Right renal cortex interstitium (tissue), 3 donors: ENCODE measurements around the gene FBXO2. TPM values are rescaled to one million over a fixed set of nuclear protein-coding genes. Genes with fewer than 3 reads are reported as not detected.
"Not testable (repeated sequence)": the region's sequence is repeated elsewhere in the genome, so short reads cannot be mapped to it uniquely, and the experiment has no call there.

ENCODE experiments used
- DNase-seq, 3 donors: peaks; one replicate each; pipeline ENCODE4 v3.0.0-alpha.2; 2013; ENCODE audit warnings: low read depth in 3 of 3, low spot score in 2 of 3
- polyA plus RNA-seq, 3 donors: library from polyadenylated mRNA; unstranded; fragments of 120-200 nt; gene quantifications; one replicate each; pipeline ENCODE4 v1.2.1, GENCODE V29; 2013; ENCODE audit not compliant: insufficient read length in 3 of 3

The FBXO2 gene
- polyA plus RNA-seq, 3 donors = 1.0 to 1.2 (median 1.1) TPM

DNA sequence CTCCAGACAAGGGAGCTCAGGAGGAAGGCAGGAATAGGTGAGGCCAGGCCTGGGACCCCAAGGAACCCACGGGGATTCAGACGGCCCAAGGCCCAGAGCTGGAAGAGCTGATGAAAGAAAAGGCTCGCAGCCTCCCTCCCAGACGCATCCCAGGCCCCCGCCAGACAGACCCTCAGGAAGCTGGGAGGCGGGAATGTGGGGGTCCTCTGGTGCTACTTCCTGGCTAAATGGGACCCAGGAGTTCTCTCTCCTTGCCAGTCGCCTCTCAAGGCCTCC, 430 bp downstream of the FBXO2 start:
- DNase-seq = no peak

- no peak for DNase-seq
These were observed 948 bp downstream of the FBXO2 start for GRCh38 chr1:11653101-11653860.

- DNase-seq = no peak
These were observed 1.9 kb downstream of the FBXO2 start for GRCh38 chr1:11652203-11652780.

- no peak for DNase-seq
These were observed 3.2 kb downstream of the FBXO2 start for GRCh38 chr1:11651017-11651416.

- DNase-seq = no peak
These were observed 3.8 kb downstream of the FBXO2 start for GRCh38 chr1:11650331-11650991.

DNA sequence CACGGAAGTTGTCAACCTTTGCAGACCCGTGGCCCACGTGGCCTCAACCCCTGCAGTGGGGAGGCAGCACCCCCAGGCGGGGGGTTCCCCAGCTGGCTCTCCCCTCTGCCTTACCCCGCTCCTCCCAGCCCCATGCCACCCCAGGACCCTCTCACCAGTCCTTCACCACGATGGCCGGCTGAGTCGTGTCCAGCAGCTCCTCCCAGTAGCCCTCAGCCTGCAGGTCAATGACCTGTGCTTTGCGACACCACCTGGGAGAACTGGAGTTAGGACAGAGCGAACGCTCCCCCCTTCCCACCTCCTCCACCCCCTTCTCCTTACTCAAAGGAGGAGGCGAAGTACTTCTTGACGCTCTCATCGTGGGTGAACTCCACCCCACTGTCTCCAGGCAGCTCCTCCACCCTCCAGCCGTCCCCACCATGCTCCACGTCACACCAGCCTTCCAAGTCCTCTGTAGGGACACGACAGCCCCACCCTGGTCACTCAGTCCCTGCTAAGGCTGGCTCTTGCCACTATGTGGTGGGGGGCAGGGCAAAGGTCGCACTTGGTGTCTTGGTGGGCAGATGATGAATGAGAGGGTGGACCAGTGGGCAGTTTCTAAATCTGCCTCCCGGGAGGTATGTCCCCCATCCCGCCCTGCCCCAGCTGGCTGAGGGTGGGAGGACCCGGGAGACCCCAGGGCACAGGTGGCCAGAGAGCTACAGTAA, 4.5 kb downstream of the FBXO2 start:
- DNase-seq = no peak

GRCh38 chr1:11649237-11649623, 5.0 kb downstream of the FBXO2 start:
- DNase-seq = no peak

GRCh38 chr1:11648732-11649158, 5.5 kb downstream of the FBXO2 start:
- no peak for DNase-seq

GRCh38 chr1:11648039-11648438, 6.2 kb downstream of the FBXO2 start:
- DNase-seq = no peak

DNA sequence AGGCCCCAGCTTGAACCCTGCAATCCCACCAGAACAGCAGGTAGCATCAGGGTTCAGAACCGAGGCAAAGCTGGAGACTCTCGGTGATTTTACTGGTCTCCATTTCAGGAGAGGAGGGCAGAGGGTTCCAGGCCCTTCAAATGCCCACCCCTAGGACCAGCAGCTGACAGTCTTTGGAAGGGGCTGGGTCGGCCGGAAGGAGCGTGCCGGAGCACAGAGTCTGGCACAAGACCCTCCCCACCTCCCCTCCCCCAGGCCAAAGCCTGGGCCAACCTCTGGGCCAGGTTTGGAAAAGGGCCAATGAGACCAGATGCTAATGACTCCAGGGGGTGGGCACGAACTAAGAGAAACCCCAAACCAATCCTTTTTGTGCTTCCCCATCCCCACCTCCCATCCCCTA, 6.9 kb downstream of the FBXO2 start:
- no peak for DNase-seq

GRCh38 chr1:11646317-11646716, 7.9 kb downstream of the FBXO2 start:
- no peak for DNase-seq

DNA sequence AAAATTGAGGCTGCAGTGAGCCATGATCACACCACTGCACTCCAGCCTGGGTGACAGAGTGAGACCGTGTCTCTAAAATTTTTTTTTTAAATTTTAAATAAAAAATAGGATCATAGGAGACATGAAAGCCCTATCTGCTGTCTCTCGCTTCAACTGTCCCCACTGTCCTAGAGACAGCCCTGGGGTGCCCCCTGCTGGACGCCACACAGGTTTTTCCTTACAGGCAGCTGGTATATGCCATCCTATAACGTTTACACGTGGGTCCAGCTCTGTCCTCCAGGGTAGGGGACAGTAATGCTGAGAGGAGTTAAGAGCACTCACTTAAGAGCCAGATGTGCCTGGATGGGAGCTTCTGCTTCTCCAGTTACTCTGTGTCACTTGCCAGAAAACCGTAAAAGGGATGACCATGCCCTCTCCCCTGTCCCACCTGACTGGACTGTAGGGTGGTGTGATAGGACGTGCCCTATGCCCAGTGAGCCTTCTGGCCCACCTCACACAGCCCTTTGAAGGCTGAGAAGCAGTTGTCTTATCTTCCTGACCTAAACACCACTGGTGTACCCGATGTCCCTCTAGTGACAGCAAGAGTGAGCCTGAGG, 8.5 kb downstream of the FBXO2 start:
- no peak for DNase-seq

- DNase-seq = no peak
These were observed 9.0 kb downstream of the FBXO2 start for GRCh38 chr1:11645270-11645669.

DNA sequence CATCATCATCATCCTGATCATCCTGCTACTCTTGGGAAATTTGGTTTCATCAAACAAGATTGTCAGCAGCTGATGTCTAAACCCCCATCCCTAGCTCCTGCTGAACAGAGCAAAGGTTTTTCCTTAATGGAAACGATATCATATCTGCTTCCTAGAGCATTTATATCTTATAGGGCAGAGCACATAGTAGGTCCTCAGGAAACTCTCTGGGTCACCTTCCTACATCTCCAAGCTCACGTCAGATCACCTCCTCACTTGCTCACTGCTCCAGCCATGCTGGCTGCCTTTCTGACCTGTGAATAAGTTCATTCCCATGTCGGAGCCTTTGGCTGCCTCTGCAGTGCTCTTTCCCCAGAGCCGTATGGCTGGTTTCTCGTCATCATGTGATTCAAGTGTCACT, 10.4 kb downstream of the FBXO2 start:
- DNase-seq = no peak

DNA sequence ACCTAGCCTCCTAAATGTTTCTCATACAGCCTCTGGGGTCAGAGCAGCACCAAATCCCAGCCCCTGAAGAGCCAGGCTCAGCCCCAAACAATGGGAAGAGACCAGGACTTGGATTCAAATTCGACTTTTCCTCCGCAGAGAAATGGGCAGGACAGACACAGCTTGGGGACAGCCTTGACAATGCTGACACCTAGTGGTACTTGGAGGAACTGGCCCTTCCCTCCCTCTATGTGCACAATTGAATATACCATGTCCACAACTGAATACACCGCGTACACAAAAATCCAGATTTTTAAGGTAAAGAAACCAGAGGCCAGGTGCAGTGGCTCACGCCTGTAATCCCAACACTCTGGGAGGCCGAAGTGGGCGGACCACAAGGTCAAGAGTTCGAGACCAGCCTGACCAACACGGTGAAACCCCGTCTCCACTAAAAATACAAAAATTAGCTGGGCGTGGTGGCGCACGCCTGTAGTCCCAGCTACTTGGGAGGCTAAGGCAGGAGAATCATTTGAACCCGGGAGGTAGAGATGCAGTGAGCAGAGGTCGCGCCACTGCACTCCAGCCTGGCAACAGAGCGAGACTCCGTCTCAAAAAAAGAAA, 11.7 kb downstream of the FBXO2 start:
- DNase-seq = not testable (repeated sequence)

DNA sequence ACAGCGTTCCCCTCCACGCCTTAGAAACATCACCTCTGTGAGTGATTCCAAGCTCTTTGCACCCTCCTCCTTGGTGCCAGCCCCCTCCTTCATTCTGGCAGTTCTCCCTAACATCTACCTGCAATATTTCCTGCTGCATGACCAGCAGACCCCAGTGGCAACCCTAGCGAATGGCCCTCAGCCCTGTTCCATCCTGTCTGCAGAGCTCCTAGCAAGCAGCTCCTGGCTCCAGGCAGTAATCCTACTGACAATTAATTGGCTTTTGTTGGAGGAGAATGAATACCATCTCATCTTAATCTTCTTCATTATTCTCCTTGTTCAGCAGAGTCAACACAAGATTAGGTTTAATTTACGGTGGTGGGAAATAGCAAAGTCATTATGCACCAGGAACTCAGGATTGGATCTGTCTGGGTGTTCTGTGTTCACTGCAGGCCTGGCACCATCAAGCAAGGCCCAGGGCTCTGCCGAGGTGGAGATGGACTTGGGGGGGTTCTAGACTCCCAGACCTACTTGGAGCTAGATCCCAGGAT, 12.4 kb downstream of the FBXO2 start:
- no peak for DNase-seq

GRCh38 chr1:11640944-11641343, 13.3 kb downstream of the FBXO2 start:
- no peak for DNase-seq

GRCh38 chr1:11640101-11640500, 14.1 kb downstream of the FBXO2 start:
- no peak for DNase-seq

DNA sequence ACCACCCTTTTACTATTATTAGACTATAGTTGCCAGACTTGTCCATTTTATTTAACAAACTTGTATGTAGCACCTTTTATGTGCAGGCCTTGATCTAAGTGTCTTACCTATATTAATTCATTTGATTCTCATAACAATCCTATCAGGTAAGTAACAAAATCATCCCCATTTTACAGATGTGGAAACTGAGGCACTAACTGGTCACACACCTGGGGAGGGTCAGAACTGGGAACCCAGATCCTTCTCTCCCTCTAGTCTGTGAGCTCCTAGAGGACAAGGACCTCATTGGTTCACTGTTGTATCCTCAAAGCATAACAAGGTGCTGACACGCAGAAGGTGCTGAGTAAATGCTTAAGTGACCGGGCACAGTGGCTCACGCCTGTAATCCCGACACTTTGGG, 14.9 kb downstream of the FBXO2 start:
- no peak for DNase-seq

- no peak for DNase-seq
These were observed 16.1 kb downstream of the FBXO2 start for GRCh38 chr1:11638121-11638520.
